Islet precursor cell (in vitro differentiated cells): ENCODE results near the gene CCDC83.
A peak's percentile ranks its signal among the peaks of the same experiment; 100 is the strongest.
"Not testable (repeated sequence)": the region's sequence is repeated elsewhere in the genome, so short reads cannot be mapped to it uniquely, and the experiment has no call there.

Experiments used
- DNase-seq: peaks from one replicate; pipeline ENCODE4 v3.0.0-alpha.2; 2018

The CCDC83 gene

GRCh38 chr11:85889676-85890579 is 34.7 kb downstream of the CCDC83 start:
- peak; percentile 94 for DNase-seq

- DNase-seq: peak; percentile 54
Measured at GRCh38 chr11:85893395-85893794, 38.2 kb downstream of the CCDC83 start.

- no peak for DNase-seq
Measured at GRCh38 chr11:85896876-85897275, 41.7 kb downstream of the CCDC83 start.

- DNase-seq: no peak
Measured at GRCh38 chr11:85898456-85898855, 43.3 kb downstream of the CCDC83 start.

- no peak for DNase-seq
Measured at GRCh38 chr11:85902353-85902752, 47.2 kb downstream of the CCDC83 start.

GRCh38 chr11:85903406-85903805 is 48.2 kb downstream of the CCDC83 start:
- DNase-seq: no peak

- DNase-seq: no peak
Measured at GRCh38 chr11:85903811-85904210, 48.6 kb downstream of the CCDC83 start.

- DNase-seq: no peak
Measured at GRCh38 chr11:85912414-85912813, 57.2 kb downstream of the CCDC83 start.

GRCh38 chr11:85913513-85913912 is 58.3 kb downstream of the CCDC83 start:
- no peak for DNase-seq

- no peak for DNase-seq
Measured at GRCh38 chr11:85914425-85914824, 59.2 kb downstream of the CCDC83 start.

GRCh38 chr11:85918910-85919794 is 64.0 kb downstream of the CCDC83 start:
- no peak for DNase-seq

GRCh38 chr11:85922367-85922766 is 67.2 kb downstream of the CCDC83 start:
- no peak for DNase-seq

GRCh38 chr11:85923455-85923854 is 68.3 kb downstream of the CCDC83 start:
- DNase-seq: peak; percentile 67

- DNase-seq: not testable (repeated sequence)
Measured at GRCh38 chr11:85926653-85927214, 71.6 kb downstream of the CCDC83 start.

GRCh38 chr11:85930879-85931366 is 75.7 kb downstream of the CCDC83 start:
- DNase-seq: no peak

- no peak for DNase-seq
Measured at GRCh38 chr11:85934596-85935169, 79.5 kb downstream of the CCDC83 start.

- DNase-seq: no peak
Measured at GRCh38 chr11:85935751-85936150, 80.6 kb downstream of the CCDC83 start.

- no peak for DNase-seq
Measured at GRCh38 chr11:85937835-85938234, 82.7 kb downstream of the CCDC83 start.

- DNase-seq: no peak
Measured at GRCh38 chr11:85939099-85940015, 84.2 kb downstream of the CCDC83 start.

GRCh38 chr11:85941380-85941973 is 86.3 kb downstream of the CCDC83 start:
- DNase-seq: peak; percentile 71

GRCh38 chr11:85945296-85945695 is 90.1 kb downstream of the CCDC83 start:
- DNase-seq: no peak
